KG1 (cell line): ENCODE results near the gene MACROD2.
A peak's percentile ranks its signal among the peaks of the same experiment; 100 is the strongest.

Experiments
- DNase-seq: peaks from one replicate; lab custom pipeline; 2025; lab: John Stamatoyannopoulos, UW

MACROD2 gene

DNA sequence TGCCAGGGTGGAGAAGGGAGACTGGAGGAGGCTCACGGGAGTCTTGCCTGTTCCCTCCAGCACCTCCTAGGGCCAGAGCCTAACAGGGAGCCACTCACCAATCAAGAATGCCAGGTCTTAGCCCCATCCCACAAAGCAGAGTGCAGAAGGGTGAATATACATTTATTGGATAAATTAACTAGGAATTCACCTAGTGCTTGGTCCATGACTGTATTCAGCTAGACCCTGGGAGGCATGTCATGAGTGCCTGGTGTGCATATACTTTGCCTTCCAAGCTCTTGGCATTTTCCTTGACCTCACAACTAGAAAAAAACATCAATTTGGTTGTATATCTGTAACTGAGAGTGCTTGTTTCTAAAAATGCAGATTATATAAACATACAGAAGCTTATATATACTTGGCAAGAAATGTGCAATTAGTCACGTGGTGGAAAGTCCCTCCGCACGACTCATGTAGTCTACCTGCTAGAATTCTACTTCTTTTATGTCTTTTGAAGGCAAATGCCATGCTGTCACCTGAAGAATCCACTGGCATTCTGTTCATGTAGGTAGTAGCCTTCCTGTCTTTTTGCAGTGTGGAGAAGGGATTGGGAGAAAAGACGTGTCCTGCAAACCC, 1586.9 kb downstream of the MACROD2 start:
- DNase-seq: no peak

DNA sequence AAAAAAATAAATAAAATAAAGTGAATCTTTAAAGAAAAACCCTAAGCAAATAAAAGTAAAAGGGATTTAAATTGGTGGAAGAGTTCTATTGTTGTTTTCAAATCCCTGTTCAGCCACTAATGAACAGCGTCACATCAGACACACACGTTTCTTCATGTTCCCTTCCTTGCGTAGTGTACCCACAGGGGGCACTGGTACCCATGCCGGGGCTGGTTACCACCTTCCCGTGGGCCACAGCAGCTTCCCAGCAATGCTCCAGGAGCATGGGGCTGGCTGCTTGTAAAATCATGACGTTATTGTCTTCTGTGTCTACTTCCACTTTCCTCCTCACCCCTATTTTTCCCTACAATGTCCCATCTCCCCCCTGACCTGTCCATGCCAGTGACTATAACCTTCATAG, 1589.2 kb downstream of the MACROD2 start:
- DNase-seq: no peak

DNA sequence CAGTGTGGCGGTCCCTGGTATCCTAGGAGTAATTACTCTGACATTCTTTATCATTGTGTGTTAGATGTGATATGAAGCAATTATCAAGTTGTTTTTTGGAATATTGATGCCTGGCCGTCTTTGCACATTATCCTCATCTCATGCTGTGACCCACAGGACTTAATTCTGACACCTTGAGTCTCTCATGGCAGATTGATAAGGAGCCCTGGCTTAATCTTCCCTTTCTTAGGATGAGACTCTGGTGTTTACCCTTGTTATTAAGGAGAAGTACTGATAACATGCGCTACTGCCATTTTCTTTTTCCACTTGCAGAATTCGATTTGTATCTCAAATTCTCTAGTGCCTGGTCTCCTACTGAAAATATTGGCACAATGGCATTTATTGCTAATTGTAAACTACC, 1597.8 kb downstream of the MACROD2 start:
- no peak for DNase-seq

DNA sequence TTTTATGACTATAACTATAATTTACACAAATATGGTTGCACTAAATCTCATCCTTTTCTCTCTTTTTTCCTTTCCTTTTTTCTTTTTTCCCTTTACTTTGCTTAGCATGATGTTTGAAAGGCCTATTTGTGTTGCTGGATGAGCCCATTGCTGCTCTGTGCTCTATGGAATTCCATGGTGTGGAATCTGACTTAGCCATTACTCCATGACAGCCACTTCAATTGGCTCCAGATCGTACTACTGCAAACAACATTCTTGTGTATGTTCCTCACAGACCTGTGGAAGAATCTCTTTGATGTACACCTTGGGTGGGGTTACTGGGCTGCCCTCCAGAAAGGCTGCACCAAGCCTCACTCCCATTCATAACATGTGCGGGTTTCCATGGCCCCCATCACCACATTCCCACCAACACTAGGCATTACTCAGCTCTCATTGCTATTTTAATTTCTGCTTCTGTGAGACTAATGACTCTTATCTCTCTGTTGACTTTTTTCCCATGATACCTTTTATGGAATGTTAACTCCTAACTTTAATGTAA, 1598.9 kb downstream of the MACROD2 start:
- DNase-seq: no peak

DNA sequence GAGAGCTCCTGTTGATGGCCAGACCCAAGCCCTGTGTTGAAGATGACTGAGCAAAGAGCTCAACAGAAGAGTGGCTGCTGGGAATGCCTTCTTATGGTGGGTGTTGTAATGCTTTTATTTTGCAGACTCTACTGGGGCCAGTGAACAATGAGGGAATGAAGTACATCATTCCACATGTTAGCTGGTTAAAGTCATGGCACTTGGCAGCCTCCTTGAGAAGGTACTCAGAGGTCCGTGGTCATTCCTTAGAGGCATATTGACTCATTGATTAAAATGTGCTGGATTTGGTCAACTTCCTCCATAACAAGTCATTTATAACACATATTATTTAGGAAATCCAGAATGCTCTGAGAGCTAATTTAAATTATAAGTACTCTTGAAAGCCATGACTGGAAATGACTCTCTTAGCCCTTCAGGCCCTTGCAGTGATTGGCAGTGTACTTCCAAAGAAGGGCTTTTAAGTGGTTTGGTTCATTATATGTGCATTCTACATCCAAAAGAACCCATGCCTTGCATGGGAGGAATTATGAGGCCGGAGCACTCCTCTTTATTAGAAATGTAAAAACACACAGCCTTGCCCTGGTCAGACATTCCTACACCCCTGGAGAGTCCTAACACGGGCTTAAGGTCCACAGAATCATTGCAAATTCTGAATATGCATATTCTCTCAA, 1601.0 kb downstream of the MACROD2 start:
- DNase-seq: no peak

- no peak for DNase-seq
These were observed 1602.0 kb downstream of the MACROD2 start for GRCh38 chr20:15597306-15597705.

- no peak for DNase-seq
These were observed 1604.6 kb downstream of the MACROD2 start for GRCh38 chr20:15599961-15600360.

GRCh38 chr20:15600565-15600964, 1605.2 kb downstream of the MACROD2 start:
- no peak for DNase-seq

GRCh38 chr20:15603506-15603905, 1608.2 kb downstream of the MACROD2 start:
- DNase-seq: no peak

DNA sequence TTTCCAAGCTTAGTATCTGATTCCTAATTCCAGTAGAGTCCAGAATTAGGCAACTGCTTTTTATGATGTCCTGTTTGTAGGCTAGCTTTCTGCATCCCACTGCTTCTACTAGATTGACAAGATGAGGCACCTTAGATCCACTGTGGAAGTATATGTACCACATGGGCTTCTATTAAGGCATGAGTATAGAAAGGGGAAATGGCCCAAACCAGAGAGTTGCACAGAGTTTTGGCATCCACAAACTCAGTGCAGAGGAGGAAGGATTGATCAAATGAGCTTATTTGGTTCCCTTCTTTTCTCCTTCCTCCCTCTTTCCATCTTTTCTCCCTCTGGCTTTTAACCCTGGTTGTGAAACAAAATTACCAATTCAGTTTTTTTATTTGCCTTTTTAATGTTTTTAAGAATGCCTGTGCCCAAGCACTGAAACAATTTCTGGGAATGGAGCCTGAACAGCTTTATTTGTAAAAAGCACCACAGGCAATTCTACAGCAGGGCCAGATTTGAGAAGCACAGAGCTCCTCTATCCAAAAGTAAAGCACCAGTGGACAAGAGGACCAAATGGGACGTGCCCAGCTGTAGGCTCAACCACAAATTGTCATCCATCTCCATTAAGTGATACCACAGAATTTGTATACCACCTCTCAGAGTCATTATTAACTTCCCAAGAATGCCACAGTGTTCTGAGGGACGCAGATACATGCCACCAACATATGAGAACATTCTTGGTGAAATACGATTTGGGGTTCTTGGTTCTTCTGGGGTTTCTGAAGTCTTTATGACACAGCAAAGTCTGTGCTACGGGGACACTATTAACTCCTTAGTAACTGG, 1608.9 kb downstream of the MACROD2 start:
- DNase-seq: no peak

- DNase-seq: peak; percentile 32
These were observed 1614.6 kb downstream of the MACROD2 start for GRCh38 chr20:15609921-15610320.

- DNase-seq: no peak
These were observed 1615.5 kb downstream of the MACROD2 start for GRCh38 chr20:15610787-15611186.

- DNase-seq: no peak
These were observed 1616.2 kb downstream of the MACROD2 start for GRCh38 chr20:15611541-15611940.

DNA sequence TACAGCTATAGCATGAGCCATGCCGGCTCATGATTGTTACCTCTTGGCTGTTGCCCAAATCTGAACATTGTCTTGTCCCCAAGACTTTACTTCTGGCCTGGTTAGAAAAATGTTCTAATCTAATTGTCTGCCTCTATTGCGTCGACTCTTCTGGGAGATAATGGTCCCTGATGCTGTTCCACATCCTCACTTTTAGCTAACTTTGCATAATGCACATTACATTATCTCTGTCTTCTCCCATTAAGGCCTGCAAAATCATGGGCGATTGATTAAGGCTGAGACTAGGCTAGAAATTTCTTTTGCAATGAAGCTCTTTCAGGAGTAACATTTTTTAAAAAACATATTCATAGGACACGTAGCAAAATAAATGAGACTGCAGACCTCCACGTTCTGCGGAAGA, 1616.9 kb downstream of the MACROD2 start:
- no peak for DNase-seq

DNA sequence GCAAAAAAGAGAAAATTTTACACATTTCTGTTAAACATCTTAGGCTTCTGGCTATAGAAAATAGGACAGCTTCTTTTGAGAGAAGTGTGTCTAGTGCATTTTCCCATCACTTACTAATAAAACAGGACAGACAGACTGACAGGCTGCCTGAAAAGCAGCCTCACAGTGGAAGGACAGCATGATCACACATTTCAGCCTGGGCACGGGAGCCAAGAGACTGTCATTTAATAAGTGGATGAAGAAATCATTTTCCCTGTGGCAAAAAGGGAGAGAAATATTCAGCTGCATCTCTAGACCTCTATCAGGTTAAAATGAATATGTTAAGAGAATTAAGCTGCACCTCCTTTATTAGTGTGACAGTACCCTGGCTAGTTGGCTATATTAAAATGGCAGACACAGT, 1617.5 kb downstream of the MACROD2 start:
- no peak for DNase-seq

GRCh38 chr20:15613530-15613929, 1618.2 kb downstream of the MACROD2 start:
- DNase-seq: no peak

GRCh38 chr20:15616626-15617025, 1621.3 kb downstream of the MACROD2 start:
- DNase-seq: no peak

DNA sequence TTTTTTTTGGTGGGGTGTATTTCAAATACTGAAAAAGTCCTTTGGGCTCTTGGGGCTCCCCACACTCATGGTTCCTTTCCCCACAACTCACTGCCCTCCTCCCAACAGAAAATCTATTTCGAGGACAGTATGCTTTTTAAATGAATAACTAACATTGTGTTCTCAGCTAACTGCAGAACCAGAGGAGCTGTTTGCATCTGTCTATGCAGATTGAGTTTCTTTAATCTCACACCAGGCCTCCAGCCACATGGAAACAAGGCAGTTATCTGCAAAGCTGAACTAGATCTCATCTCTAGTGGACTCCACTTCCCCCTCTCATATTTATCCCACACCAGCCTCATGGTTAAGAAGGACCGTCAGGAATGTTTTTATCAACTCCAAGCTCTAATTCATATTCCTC, 1622.8 kb downstream of the MACROD2 start:
- DNase-seq: no peak

- DNase-seq: no peak
These were observed 1623.6 kb downstream of the MACROD2 start for GRCh38 chr20:15618912-15619311.

- no peak for DNase-seq
These were observed 1624.0 kb downstream of the MACROD2 start for GRCh38 chr20:15619341-15619740.

GRCh38 chr20:15619816-15620215, 1624.5 kb downstream of the MACROD2 start:
- DNase-seq: no peak

- DNase-seq: no peak
These were observed 1627.1 kb downstream of the MACROD2 start for GRCh38 chr20:15622368-15622767.

DNA sequence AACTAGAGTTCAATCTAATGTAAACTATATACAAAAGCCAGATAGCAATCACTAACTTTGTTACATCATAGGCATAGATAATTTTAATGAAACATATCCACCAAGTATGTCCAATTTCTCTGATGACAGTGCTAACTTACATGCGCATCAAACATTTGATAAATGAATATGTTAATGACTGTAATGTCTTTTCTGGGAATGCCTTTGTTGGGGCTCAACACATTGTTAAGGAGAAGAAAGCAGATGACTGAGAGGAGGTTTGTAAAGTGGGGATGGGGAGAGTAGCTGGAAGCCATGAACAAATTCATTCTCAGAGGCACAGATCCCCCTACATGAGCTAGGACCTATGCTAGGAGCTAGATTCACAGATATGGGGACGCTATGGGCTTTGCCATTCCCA, 1627.9 kb downstream of the MACROD2 start:
- DNase-seq: no peak
